ENCODE results near the gene FGD6. TPM values are rescaled to one million over a fixed set of nuclear protein-coding genes. Genes with fewer than 3 reads are reported as not detected.

The FGD6 gene
- total RNA-seq, 2 donors from 2014 or later = 15.8 to 19.1 TPM

GRCh38 chr12:95073698-95074520, 143.4 kb downstream of the FGD6 start:
- Histone ChIP-seq H3K9me3 (no peaks in the 10 kb centered on the region), H3K4me3 (no peak overlapping the region), H3K27me3 (no peaks in the 10 kb centered on the region), H3K36me3 (replicated peaks in 1 of 2; ENCODE audit: insufficient read depth in 1 of 2, low read depth in 2 of 2) (no peaks in the 10 kb centered on the region), H3K4me1 (peaks cover 17% of the 10 kb centered on the region), H3K27ac (peak overlapping the region in 3 of 4 donors; percentile 82 to 96 (median 85))
- TF ChIP-seq CTCF (IDR thresholded peaks at IDR 0.05) = peak in 4 of 7 experiments; percentile 70 to 90 (median 80)
- TF ChIP-seq POLR2A (IDR thresholded peaks at IDR 0.05) = no peak
- intact Hi-C loops (cut with DNase I) = no loop called here
- 58 to 60% methylated on average over 23 of the region's 23 CpGs for WGBS, 2 donors
- DNase-seq (peak in 2 of 4 donors; percentile 18 to 93), ATAC-seq (no peak)

GRCh38 chr12:95072900-95073697, 144.2 kb downstream of the FGD6 start, which contains the start of gene NR2C1:
TSS of gene NR2C1 (minus strand) at chr12:95073618. CDS start at chr12:95067384, 6,234 bp downstream.
- 0% methylated on average over 41 to 69 of the region's 99 CpGs for WGBS, 2 donors
- intact Hi-C loops (cut with DNase I) = no loop called here
- no peaks in the 10 kb centered on the region for H3K27me3 ChIP-seq
- DNase-seq (peak; percentile 50 to 96 (median 94)), ATAC-seq (peak; percentile 99)
- H3K4me3 ChIP-seq = peak within 1 kb of the TSS; percentile 99
- H3K36me3 ChIP-seq (replicated peaks in 1 of 2; ENCODE audit: insufficient read depth in 1 of 2, low read depth in 2 of 2) = no peaks in the 10 kb centered on the region
- TF ChIP-seq CTCF (IDR thresholded peaks at IDR 0.05) (peak in 3 of 7 experiments; percentile 90 to 97 (median 90)), POLR2A (IDR thresholded peaks at IDR 0.05) (peak; percentile 18 to 51 (median 47))
- H3K27ac ChIP-seq = peak within 1 kb of the TSS; percentile 59 to 96 (median 84)
- peaks cover 17% of the 10 kb centered on the region for H3K4me1 ChIP-seq
- no peaks in the 10 kb centered on the region for H3K9me3 ChIP-seq

GRCh38 chr12:95070378-95070777, 146.9 kb downstream of the FGD6 start:
- Histone ChIP-seq H3K4me3 (no peak overlapping the region), H3K27ac (no peak overlapping the region), H3K4me1 (peaks cover 17% of the 10 kb centered on the region), H3K9me3 (no peaks in the 10 kb centered on the region), H3K36me3 (replicated peaks in 1 of 2; ENCODE audit: insufficient read depth in 1 of 2, low read depth in 2 of 2) (peaks cover 0 to 3% of the 10 kb centered on the region in 2 donors), H3K27me3 (no peaks in the 10 kb centered on the region)
- WGBS, 2 donors = 80 to 82% methylated on average over 1 of the region's 1 CpG
- DNase-seq (no peak), ATAC-seq (no peak)
- TF ChIP-seq CTCF (IDR thresholded peaks at IDR 0.05) = no peak
- no peak for TF ChIP-seq POLR2A (IDR thresholded peaks at IDR 0.05)
- intact Hi-C loops (cut with DNase I) = no loop called here

- H3K27me3 ChIP-seq = no peaks in the 10 kb centered on the region
- ATAC-seq (no peak), DNase-seq (no peak)
- intact Hi-C loops (cut with DNase I) = no loop called here
- TF ChIP-seq CTCF (IDR thresholded peaks at IDR 0.05) (no peak), POLR2A (IDR thresholded peaks at IDR 0.05) (no peak)
- H3K36me3 ChIP-seq (replicated peaks in 1 of 2; ENCODE audit: insufficient read depth in 1 of 2, low read depth in 2 of 2) = peaks cover 0 to 9% of the 10 kb centered on the region in 2 donors
- peaks cover under 1% of the 10 kb centered on the region for H3K4me1 ChIP-seq
- H3K4me3 ChIP-seq = no peak overlapping the region
- no peak overlapping the region for H3K27ac ChIP-seq
- WGBS, 2 donors = 84 to 86% methylated on average over 7 of the region's 7 CpGs
- no peaks in the 10 kb centered on the region for H3K9me3 ChIP-seq
These were observed 151.0 kb downstream of the FGD6 start for GRCh38 chr12:95066091-95066855.

All from body of pancreas (tissue), 4 donors.